Nephron (organoid): Measurements from ENCODE around the gene EXOC6.

Experiments used
- H3K27ac Mint-ChIP-seq, 3 experiments: 2 replicates each; pipeline ENCODE4 v1.8.0; 2020; ENCODE audit warnings: mixed read lengths in 3 of 3, mild to moderate bottlenecking in 2 of 3, moderate library complexity in 1 of 3
- H3K27me3 Mint-ChIP-seq: 2 replicates; pipeline ENCODE4 v1.8.0; 2021; ENCODE audit warnings: low read depth, mild to moderate bottlenecking, moderate library complexity, mixed read lengths
- H3K36me3 Mint-ChIP-seq: 2 replicates; pipeline ENCODE4 v1.8.0; 2020; ENCODE audit warnings: low read depth, mixed read lengths
- H3K4me1 Mint-ChIP-seq: 2 replicates; pipeline ENCODE4 v1.8.0; 2020; ENCODE audit warnings: mixed read lengths
- H3K4me3 Mint-ChIP-seq, 3 experiments: 2 replicates each; pipeline ENCODE4 v1.8.0; 2020; ENCODE audit warnings: mild to moderate bottlenecking in 3 of 3, mixed read lengths in 3 of 3, moderate library complexity in 2 of 3
- H3K9me3 Mint-ChIP-seq: 2 replicates; pipeline ENCODE4 v1.8.0; 2020; ENCODE audit warnings: mixed read lengths
- CTCF ChIP-seq, 3 experiments: fragments of 200-600 bp; sonication (generic); IDR thresholded peaks; one replicate each; pipeline ENCODE4 v1.5.0; 2021; ENCODE audit warnings: antibody characterized with exemption in 3 of 3; ENCODE audit not compliant: unreplicated experiment in 3 of 3

The EXOC6 gene

GRCh38 chr10:92822964-92823363 lies 25.4 kb upstream of the EXOC6 start:
- Mint-ChIP-seq H3K4me3 (no peak overlapping the region), H3K36me3 (no peaks in the 10 kb centered on the region), H3K4me1 (peaks cover 7% of the 10 kb centered on the region), H3K27me3 (no peaks in the 10 kb centered on the region), H3K27ac (peak overlapping the region in 1 of 3 experiments; percentile 10), H3K9me3 (peaks cover 4% of the 10 kb centered on the region)
- TF ChIP-seq CTCF (IDR thresholded peaks at IDR 0.05; ENCODE audit: unreplicated experiment in 3 of 3), result no peak

- TF ChIP-seq CTCF (IDR thresholded peaks at IDR 0.05; ENCODE audit: unreplicated experiment in 3 of 3), result no peak
- no peak overlapping the region for H3K27ac Mint-ChIP-seq
- H3K4me1 Mint-ChIP-seq, result peaks cover 13% of the 10 kb centered on the region
- H3K4me3 Mint-ChIP-seq, result no peak overlapping the region
- no peaks in the 10 kb centered on the region for H3K36me3 Mint-ChIP-seq
- peaks cover 4% of the 10 kb centered on the region for H3K9me3 Mint-ChIP-seq
- no peaks in the 10 kb centered on the region for H3K27me3 Mint-ChIP-seq
Observed at GRCh38 chr10:92826061-92826460, 22.3 kb upstream of the EXOC6 start.

GRCh38 chr10:92826504-92826903 lies 21.8 kb upstream of the EXOC6 start:
- Mint-ChIP-seq H3K36me3 (no peaks in the 10 kb centered on the region), H3K4me3 (no peak overlapping the region), H3K27ac (no peak overlapping the region), H3K9me3 (peaks cover 4% of the 10 kb centered on the region), H3K27me3 (no peaks in the 10 kb centered on the region), H3K4me1 (peaks cover 13% of the 10 kb centered on the region)
- no peak for TF ChIP-seq CTCF (IDR thresholded peaks at IDR 0.05; ENCODE audit: unreplicated experiment in 3 of 3)

GRCh38 chr10:92829042-92829785 lies 19.1 kb upstream of the EXOC6 start:
- Mint-ChIP-seq H3K36me3 (no peaks in the 10 kb centered on the region), H3K9me3 (no peaks in the 10 kb centered on the region), H3K27ac (no peak overlapping the region), H3K4me1 (peaks cover 19% of the 10 kb centered on the region), H3K4me3 (no peak overlapping the region), H3K27me3 (peaks cover 3% of the 10 kb centered on the region)
- TF ChIP-seq CTCF (IDR thresholded peaks at IDR 0.05; ENCODE audit: unreplicated experiment in 3 of 3), result no peak

GRCh38 chr10:92829786-92830377 lies 18.4 kb upstream of the EXOC6 start:
- Mint-ChIP-seq H3K36me3 (no peaks in the 10 kb centered on the region), H3K4me3 (no peak overlapping the region), H3K4me1 (peaks cover 23% of the 10 kb centered on the region), H3K9me3 (no peaks in the 10 kb centered on the region), H3K27me3 (peaks cover 3% of the 10 kb centered on the region), H3K27ac (peak overlapping the region in 1 of 3 experiments; percentile 11)
- no peak for TF ChIP-seq CTCF (IDR thresholded peaks at IDR 0.05; ENCODE audit: unreplicated experiment in 3 of 3)
